OCI-LY1 (cell line): Measurements from ENCODE around the gene PRMT7.

ENCODE experiments used
- H2AFZ ChIP-seq: fragments of 200-600 bp; sonication (generic), shearing (Covaris generic); 2 replicates; pipeline ENCODE4 v1.6.0; 2014; ENCODE audit warnings: antibody characterized with exemption, mild to moderate bottlenecking, low read length
- H3F3A ChIP-seq: fragments of 200-600 bp; sonication (generic), shearing (Covaris generic); 2 replicates; pipeline ENCODE4 v1.6.0; 2014; ENCODE audit warnings: mild to moderate bottlenecking, antibody characterized with exemption, low read length, moderate library complexity; ENCODE audit not compliant: insufficient read depth
- H3K27ac ChIP-seq: fragments of 200-600 bp; sonication (generic); 2 replicates; pipeline ENCODE4 v1.5.1; 2014; ENCODE audit warnings: low read length, mixed run types, mild to moderate bottlenecking, low read depth; ENCODE audit not compliant: poor library complexity, severe bottlenecking
- H3K27me3 ChIP-seq: fragments of 200-600 bp; sonication (generic); 2 replicates; pipeline ENCODE4 v1.6.0; 2014; ENCODE audit warnings: antibody characterized with exemption, mild to moderate bottlenecking, low read length, moderate library complexity; ENCODE audit not compliant: insufficient read depth
- H3K36me3 ChIP-seq: fragments of 200-600 bp; sonication (generic); 2 replicates; pipeline ENCODE4 v1.6.1; 2014; ENCODE audit warnings: mild to moderate bottlenecking, antibody characterized with exemption, low read length, moderate library complexity, mixed read lengths; ENCODE audit not compliant: insufficient read depth
- H3K4me1 ChIP-seq: fragments of 200-600 bp; sonication (generic); 2 replicates; pipeline ENCODE4 v1.5.1; 2014; ENCODE audit warnings: mild to moderate bottlenecking, low read length, moderate library complexity; ENCODE audit not compliant: insufficient read depth, severe bottlenecking
- H3K4me2 ChIP-seq: fragments of 200-600 bp; sonication (generic), shearing (Covaris generic); 2 replicates; pipeline ENCODE4 v1.6.1; 2014; ENCODE audit warnings: low read length
- H3K4me3 ChIP-seq: fragments of 200-600 bp; sonication (generic); 2 replicates; pipeline ENCODE4 v1.5.1; 2014; ENCODE audit warnings: low read length, low read depth, mild to moderate bottlenecking, mixed read lengths; ENCODE audit not compliant: poor library complexity, severe bottlenecking
- H3K79me2 ChIP-seq: fragments of 200-600 bp; shearing (Covaris generic); 2 replicates; pipeline ENCODE4 v1.6.1; 2016; ENCODE audit warnings: mixed run types, low read length, mixed read lengths; ENCODE audit not compliant: insufficient read depth
- H3K9ac ChIP-seq: fragments of 200-600 bp; sonication (generic), shearing (Covaris generic); 2 replicates; pipeline ENCODE4 v1.6.1; 2014; ENCODE audit warnings: mild to moderate bottlenecking, low read length, mixed read lengths
- H3K9me2 ChIP-seq: fragments of 200-600 bp; sonication (generic), shearing (Covaris generic); 2 replicates; pipeline ENCODE4 v1.6.1; 2014; ENCODE audit warnings: low read depth, mild to moderate bottlenecking, low read length, mixed read lengths
- H3K9me3 ChIP-seq: fragments of 200-600 bp; shearing (Covaris generic); 2 replicates; pipeline ENCODE4 v1.6.1; 2014; ENCODE audit warnings: low read length, mixed read lengths
- H4K20me1 ChIP-seq: fragments of 200-600 bp; sonication (generic), shearing (Covaris generic); 2 replicates; pipeline ENCODE4 v1.6.0; 2016; ENCODE audit warnings: mild to moderate bottlenecking, low read length; ENCODE audit not compliant: insufficient read depth
- EZH2 ChIP-seq: fragments of 200-600 bp; sonication (generic), shearing (Covaris generic); IDR thresholded peaks from 2 replicates; pipeline ENCODE4 v1.8.0; 2017; ENCODE audit warnings: borderline replicate concordance, mixed run types, mild to moderate bottlenecking, antibody characterized with exemption, low read length, moderate library complexity, mixed read lengths
- TF ChIP-seq, protein P1 (sequence below): fragments of 200-600 bp; sonication (generic), shearing (Covaris generic); IDR thresholded peaks from 2 replicates; pipeline ENCODE4 v1.5.1; 2017; ENCODE audit warnings: mild to moderate bottlenecking, antibody characterized with exemption, low read length, moderate library complexity, mixed read lengths

The PRMT7 gene

DNA sequence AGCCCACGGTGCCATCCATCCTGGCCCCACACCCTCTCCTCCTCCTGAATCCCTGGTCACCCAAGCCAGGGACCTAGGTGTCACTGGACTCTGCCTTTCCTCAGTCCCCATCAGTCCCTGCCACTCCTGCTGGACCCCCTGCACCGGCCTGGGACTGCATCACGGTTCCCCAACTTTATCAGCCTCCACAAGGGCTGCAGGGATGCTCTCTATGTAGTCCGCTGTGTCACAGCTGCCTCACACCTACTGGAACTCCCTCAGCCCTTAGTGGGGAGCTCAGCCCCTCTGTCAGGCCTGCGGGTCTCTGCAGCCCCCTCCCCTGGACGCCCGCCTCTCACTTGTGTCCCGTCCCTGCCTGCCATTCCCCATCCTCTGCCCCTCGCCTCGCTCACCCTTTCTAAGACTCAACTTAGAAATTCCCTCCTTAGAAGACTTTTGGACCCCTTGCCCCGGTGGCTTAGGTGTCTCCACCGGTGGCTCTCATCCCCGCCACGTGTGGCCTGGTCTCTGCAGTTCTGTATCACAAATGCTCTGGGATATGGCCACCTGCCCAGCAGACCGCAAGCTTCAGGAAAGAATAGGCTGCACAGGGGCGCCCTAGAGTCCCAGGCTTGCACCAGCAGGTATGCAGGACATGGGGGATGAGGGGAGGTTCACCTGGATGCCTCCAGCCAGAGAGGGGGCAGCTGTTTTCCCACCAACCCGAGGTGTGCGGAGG, 62.9 kb downstream of the PRMT7 start:
- peaks cover 4% of the 10 kb centered on the region for H3K4me1 ChIP-seq
- H3K4me3 ChIP-seq: no peak overlapping the region
- no peaks in the 10 kb centered on the region for H3K79me2 ChIP-seq
- H3F3A ChIP-seq: no peaks in the 10 kb centered on the region
- TF ChIP-seq, protein P1, sequence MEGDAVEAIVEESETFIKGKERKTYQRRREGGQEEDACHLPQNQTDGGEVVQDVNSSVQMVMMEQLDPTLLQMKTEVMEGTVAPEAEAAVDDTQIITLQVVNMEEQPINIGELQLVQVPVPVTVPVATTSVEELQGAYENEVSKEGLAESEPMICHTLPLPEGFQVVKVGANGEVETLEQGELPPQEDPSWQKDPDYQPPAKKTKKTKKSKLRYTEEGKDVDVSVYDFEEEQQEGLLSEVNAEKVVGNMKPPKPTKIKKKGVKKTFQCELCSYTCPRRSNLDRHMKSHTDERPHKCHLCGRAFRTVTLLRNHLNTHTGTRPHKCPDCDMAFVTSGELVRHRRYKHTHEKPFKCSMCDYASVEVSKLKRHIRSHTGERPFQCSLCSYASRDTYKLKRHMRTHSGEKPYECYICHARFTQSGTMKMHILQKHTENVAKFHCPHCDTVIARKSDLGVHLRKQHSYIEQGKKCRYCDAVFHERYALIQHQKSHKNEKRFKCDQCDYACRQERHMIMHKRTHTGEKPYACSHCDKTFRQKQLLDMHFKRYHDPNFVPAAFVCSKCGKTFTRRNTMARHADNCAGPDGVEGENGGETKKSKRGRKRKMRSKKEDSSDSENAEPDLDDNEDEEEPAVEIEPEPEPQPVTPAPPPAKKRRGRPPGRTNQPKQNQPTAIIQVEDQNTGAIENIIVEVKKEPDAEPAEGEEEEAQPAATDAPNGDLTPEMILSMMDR: no peak
- no peak for TF ChIP-seq EZH2
- H4K20me1 ChIP-seq: no peaks in the 10 kb centered on the region
- no peaks in the 10 kb centered on the region for H3K9me2 ChIP-seq
- no peak overlapping the region for H2AFZ ChIP-seq
- H3K27ac ChIP-seq: no peak overlapping the region
- H3K4me2 ChIP-seq: no peak overlapping the region
- H3K9me3 ChIP-seq: no peaks in the 10 kb centered on the region
- no peaks in the 10 kb centered on the region for H3K36me3 ChIP-seq
- H3K27me3 ChIP-seq: peaks cover 7% of the 10 kb centered on the region; the same call in 1 of the 2 replicates
- no peak overlapping the region for H3K9ac ChIP-seq

DNA sequence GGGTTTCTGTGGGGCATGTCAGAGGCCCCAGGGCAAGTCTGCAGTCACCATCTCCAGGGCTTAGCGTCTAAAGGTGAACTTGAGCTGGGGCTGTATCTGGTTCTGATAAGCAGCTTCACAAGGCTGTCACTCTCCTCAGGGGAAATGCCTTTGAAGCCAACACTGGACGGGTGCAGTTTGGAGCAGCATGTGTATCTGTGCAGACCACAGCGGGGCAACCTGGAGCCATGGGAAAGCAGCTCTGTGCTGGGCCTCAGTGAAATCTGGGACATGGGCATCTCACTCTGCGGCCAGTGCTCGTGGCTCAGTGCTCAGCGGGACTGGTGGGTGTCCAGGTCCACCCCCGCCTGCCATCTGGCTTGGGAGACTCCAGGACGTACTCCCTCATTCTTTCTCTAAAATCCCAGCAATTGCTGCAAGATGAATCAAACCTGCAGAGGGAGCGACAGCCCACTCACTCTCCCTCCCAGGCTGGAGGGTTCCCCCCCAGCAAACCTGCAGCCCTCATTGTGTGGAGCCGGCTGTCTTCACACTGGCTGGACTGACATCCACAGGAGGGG, 63.5 kb downstream of the PRMT7 start:
- no peaks in the 10 kb centered on the region for H3F3A ChIP-seq
- no peak overlapping the region for H2AFZ ChIP-seq
- no peaks in the 10 kb centered on the region for H3K36me3 ChIP-seq
- H3K27ac ChIP-seq: no peak overlapping the region
- no peaks in the 10 kb centered on the region for H3K79me2 ChIP-seq
- no peaks in the 10 kb centered on the region for H3K9me3 ChIP-seq
- H4K20me1 ChIP-seq: no peaks in the 10 kb centered on the region
- H3K9ac ChIP-seq: no peak overlapping the region
- no peak overlapping the region for H3K4me2 ChIP-seq
- peaks cover 5% of the 10 kb centered on the region; the same call in 1 of the 2 replicates for H3K27me3 ChIP-seq
- TF ChIP-seq EZH2: no peak
- TF ChIP-seq, protein P1: no peak
- no peak overlapping the region for H3K4me3 ChIP-seq
- no peaks in the 10 kb centered on the region for H3K9me2 ChIP-seq
- peaks cover 9% of the 10 kb centered on the region for H3K4me1 ChIP-seq

DNA sequence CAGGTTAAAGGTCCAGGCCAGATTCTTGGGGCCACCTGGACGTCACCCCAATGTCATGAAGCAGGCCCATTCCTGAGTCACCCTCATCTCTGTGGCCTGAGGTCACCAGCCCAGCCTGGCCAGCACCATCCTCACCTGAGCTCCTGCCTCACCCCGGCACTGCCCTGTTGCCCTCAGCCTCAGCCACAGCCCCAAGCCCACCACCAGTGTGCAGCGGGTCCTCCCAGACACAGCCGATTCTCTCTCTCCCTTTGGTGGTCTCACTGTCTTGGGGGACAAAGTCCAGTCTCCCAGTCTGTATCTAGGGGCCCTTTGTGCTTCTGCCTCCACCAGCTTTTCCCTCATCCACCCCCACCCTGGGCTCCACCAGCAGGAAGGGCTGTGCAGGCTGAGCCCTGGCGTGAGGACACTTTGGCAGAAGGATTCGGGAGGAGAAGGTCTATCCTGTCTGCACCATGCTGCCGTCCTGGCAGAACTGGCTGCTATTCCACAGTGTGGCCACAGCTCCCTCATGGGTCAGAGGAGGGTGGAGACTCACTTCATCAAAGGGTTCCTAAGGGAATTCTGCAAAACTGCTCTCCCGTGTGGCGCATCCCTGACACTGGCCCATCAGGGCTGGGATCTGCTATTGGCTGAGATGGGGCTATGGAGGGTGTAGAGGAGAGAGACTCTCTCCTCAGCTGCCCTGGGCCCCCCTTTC, 64.3 kb downstream of the PRMT7 start:
- Histone ChIP-seq H3K9me2 (no peaks in the 10 kb centered on the region), H3K27ac (no peak overlapping the region), H3K27me3 (no peaks in the 10 kb centered on the region), H3K4me1 (peaks cover 14% of the 10 kb centered on the region), H3K79me2 (no peaks in the 10 kb centered on the region), H3K9ac (no peak overlapping the region), H3K9me3 (no peaks in the 10 kb centered on the region), H2AFZ (no peak overlapping the region), H4K20me1 (no peaks in the 10 kb centered on the region), H3K4me3 (no peak overlapping the region), H3K36me3 (no peaks in the 10 kb centered on the region), H3F3A (no peaks in the 10 kb centered on the region), H3K4me2 (no peak overlapping the region)
- no peak for TF ChIP-seq EZH2
- TF ChIP-seq, protein P1: no peak
